Measurements from ENCODE around the gene DAZAP1. TPM values are rescaled to one million over a fixed set of nuclear protein-coding genes. Genes with fewer than 3 reads are reported as not detected.

Gene DAZAP1
- polyA plus RNA-seq, 12 donors: 53.6 to 125 (median 62.2) TPM; not detected in 1

DNA sequence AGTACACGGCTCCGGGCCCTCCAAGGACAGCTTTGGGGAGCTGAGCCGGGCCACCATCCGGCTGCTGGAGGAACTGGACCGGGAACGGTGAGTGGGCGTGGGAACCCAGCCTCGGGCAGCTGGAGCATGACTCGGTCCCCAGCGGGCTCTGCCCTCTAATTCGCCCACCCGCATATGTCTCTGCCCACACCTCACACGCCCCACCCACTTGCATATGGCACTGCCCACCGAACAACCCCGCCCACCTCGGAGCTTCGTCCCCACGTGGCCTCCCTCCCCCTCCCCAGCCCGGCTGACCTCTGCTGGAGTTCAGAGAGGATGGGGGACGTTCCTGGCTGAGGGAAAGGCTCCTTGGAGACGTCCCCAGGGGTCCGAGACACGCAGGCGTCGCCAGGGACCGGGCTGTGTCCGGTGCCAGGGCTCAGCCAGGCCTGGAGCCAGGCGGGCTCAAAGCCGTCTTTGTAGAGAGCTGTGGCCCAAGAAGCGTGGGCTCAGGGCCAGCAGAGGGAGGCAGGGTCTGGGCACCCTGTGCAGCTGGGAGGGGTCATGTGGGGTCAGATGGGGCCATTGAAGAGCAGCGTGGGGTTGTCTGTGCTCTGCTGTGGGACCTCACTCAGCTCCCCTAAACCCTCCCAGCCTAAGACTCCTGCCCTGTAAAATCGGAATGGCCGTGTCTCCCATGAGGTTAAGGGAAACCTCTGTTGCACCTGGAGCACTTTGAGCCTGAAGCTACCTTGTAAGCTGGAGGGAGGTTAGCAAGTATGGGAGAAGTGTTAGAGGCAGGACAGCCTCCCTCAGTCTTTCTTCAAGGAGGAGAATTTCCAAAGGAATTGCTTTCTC, 46.4 kb downstream of the DAZAP1 start:
- DNase-seq: no peak

DNA sequence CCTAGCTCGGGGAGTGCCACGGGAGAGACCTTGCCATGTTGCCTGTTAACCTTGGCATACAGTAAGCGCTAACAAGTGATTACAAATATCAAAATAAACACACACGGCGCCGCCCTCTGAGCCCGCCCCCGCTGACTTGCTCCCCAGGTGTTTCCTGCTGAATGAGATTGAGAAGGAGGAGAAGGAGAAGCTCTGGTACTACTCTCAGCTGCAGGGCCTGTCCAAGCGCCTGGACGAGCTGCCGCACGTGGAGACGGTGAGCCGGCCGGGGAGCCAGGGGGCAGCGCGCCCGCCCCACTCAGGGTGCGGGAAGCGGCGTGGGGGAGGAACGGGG, 47.6 kb downstream of the DAZAP1 start:
- no peak for DNase-seq

DNA sequence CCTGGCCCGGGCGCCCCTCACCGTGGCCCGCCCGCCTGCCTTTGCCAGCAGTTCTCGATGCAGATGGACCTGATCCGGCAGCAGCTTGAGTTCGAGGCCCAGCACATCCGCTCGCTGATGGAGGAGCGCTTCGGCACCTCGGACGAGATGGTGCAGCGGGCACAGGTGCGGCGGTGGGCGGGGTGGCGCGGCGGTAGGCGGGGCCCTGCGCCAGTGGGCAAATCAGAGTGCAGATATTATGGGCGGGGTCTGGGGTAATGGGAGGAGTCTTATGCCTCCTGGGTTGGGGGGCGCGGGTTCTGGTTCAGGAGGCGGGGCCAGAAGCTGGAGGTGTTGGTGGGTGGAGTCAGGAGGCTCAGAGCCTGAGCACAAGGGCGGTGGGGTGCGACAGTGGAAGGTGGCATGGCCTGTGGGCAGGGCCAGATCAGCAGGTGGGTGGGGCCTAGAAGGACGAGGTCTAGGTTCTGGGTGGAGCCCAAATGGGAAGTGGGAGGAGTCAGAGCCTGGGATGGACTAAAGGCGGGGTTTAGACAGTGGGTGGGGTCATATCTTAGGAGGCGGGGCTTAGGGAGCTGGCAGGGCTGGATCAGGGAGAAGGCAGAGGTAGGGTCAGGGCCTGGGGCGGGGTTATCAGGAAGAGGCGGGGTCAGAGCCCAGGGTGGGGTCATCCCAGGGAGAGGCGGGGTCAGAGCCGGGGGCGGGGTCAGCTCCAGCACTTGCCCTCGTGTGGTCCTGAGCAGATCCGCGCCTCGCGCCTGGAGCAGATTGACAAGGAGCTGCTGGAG, 48.1 kb downstream of the DAZAP1 start:
- DNase-seq: no peak

DNA sequence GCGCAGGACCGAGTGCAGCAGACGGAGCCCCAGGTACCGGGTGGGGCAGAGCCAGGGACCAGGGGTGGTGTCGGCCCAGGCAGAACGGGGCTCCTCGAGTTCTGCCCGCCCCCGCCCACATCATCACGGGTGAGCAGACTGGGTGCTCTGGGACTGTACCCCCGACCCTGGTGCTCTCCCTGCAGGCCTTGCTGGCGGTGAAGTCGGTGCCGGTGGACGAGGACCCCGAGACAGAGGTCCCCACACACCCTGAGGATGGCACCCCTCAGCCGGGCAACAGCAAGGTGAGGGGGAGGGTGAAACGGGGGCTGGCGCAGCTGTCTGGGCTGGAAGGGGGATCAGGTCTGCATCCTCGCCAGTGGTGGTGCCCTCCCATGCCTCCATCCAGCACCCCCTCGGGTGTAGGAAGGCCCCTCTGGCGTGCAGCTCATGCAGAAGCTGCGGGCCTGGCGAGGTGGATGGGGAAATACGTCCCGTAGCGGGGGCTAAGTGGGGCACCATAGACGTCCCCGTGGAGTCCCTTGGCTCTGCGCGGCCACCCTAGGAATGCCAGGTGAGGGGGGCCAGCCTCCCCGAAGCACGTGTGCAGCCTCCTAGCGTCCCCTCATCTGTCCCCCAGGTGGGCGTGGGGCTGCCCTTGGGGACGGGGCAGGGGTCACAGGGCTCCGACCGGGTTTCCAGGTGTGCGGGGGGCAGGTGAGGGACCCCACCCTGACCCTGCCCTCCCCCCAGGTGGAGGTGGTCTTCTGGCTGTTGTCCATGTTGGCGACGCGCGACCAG, 48.9 kb downstream of the DAZAP1 start:
- no peak for DNase-seq

DNA sequence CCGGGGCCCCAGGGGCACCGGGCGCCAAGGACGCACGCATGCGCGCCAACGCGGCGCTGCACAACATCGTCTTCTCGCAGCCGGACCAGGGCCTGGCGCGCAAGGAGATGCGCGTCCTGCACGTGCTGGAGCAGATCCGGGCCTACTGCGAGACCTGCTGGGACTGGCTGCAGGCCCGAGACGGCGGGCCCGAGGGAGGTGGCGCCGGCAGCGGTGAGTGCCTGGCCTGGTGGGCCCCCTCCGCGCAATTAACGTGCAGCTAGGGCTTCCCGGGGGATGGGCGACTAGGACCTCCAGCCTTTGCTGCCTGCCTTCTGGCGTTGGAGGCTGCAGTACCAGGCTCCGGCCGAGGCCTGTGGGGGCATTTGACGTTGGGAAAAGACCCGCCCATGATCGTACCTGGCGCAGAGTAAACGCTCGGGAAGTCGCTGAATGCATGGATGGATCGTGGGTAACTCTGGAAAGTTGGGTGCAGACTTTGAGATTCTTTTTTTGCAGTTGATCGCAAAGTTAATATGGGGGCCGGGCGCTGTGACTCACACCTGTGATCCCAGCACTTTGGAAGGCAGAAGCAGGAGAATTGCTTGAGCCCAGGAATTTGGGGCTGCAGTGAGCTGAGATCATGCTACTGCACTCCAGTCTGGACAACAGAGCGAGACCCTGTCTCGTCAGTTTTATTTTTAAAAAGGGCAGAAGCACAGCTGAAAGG, 49.8 kb downstream of the DAZAP1 start:
- no peak for DNase-seq

DNA sequence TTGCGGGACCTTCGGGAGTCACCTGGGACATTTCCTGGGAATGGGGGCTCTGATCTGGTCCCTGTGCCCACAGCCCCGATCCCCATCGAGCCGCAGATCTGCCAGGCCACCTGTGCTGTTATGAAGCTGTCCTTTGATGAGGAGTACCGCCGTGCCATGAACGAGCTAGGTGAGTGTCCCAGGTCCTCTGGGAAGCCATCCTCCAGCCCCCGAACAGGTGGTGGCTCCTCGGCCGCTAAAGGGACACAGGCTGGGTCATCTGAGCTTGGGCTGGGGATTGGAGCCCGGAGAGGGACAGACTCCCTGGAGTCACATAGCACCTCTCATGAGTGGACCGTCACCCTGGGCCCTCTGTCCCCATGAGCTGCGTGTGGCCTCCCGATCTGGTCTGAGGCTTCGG, 50.5 kb downstream of the DAZAP1 start:
- no peak for DNase-seq

DNA sequence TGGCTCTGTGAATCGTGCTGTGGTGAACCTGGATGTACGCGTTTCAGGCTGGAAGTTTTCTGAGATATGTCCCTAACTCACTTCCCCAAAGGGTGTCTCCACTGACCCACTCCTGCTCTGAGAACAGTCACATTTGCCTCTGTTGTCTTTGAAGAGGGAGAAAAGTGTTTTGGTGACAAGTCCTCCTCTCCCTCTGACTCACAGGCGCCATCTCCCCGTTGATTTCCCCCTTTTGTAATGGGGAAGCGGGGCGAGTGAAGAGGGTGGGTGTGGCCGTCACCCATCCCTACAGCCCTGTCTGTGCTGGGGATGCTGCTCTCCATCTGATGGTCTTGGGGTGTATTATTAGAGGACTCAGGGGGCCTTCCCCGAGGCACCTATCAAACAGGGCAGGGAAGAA, 52.1 kb downstream of the DAZAP1 start:
- DNase-seq: no peak

DNA sequence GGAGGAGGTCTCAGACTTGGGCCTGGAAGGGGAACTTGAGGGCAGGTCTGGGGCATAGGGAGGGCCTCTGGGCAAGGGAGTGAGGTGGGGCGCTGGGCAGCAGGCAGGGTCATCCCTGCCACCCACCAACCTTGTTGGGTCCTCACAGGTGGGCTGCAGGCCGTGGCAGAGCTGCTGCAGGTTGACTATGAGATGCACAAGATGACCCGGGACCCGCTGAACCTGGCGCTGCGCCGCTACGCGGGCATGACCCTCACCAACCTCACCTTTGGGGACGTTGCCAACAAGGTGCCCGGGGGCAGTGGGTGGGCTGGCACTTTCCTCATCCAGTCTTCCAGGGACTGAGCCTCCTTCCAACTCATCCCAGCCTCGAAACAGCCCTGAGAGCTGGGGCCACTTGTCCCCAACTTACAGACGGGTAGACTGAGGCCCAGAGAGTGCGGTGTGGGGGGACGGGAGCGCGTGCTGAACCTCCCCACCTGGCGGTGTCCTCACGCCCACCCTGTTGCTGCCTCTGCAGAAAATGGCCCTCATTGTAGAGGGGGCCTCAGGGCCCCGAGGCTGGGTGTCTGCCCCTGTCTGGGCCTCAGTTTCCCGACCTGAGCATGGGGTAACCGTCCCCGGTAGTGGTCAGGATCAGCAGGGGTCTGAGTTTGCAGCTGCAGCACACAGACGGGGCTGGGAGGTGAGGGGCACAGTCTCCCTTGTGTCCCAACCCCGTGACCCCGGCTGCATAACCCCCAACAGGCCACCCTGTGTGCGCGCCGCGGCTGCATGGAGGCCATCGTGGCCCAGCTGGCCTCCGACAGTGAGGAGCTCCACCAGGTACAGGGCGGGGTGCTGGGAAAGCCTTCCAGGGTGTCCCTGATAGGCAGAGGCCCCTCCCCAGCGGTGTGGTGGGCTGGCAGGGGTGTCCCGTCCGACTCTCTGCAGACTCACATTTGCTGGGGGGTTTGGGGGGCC, 52.9 kb downstream of the DAZAP1 start:
- DNase-seq: no peak

DNA sequence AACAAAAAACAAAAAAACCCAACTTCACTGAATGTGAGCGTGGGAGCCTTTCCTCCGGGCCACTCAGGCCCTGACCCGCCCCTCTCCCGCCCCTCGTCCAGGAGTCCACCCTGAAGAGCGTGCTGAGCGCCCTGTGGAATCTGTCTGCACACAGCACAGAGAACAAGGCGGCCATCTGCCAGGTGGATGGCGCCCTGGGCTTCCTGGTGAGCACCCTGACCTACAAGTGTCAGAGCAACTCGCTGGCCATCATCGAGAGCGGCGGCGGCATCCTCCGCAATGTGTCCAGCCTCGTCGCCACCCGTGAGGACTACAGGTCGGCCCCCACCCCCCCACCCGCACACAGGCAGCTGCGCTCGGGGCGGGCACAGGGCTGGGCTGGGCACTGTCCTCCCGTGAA, 54.5 kb downstream of the DAZAP1 start:
- DNase-seq: no peak

DNA sequence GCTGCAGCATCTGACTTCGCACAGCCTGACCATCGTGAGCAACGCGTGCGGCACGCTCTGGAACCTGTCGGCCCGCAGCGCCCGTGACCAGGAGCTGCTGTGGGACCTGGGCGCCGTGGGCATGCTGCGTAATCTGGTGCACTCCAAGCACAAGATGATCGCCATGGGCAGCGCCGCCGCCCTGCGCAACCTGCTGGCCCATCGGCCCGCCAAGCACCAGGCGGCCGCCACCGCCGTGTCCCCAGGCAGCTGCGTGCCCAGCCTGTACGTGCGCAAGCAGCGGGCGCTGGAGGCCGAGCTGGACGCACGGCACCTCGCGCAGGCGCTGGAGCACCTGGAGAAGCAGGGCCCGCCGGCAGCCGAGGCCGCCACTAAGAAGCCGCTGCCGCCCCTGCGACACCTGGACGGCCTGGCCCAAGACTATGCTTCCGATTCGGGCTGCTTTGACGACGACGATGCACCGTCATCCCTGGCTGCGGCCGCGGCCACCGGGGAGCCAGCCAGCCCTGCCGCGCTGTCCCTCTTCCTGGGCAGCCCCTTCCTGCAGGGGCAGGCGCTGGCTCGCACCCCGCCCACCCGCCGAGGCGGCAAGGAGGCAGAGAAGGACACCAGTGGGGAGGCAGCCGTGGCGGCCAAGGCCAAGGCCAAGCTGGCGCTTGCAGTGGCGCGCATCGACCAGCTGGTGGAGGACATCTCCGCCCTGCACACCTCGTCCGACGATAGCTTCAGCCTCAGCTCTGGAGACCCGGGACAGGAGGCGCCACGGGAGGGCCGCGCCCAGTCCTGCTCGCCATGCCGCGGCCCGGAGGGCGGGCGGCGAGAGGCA, 58.0 kb downstream of the DAZAP1 start:
- DNase-seq: no peak

DNA sequence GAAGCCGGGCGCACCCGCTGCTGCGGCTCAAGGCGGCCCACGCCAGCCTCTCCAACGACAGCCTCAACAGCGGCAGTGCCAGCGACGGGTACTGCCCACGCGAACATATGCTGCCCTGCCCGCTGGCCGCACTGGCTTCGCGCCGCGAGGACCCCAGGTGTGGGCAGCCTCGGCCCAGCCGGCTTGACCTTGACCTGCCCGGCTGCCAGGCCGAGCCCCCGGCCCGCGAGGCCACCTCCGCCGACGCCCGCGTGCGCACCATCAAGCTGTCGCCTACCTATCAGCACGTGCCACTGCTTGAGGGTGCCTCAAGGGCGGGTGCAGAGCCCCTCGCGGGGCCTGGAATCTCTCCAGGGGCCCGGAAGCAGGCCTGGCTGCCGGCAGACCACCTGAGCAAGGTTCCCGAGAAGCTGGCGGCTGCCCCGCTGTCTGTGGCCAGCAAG, 58.7 kb downstream of the DAZAP1 start:
- no peak for DNase-seq

DNA sequence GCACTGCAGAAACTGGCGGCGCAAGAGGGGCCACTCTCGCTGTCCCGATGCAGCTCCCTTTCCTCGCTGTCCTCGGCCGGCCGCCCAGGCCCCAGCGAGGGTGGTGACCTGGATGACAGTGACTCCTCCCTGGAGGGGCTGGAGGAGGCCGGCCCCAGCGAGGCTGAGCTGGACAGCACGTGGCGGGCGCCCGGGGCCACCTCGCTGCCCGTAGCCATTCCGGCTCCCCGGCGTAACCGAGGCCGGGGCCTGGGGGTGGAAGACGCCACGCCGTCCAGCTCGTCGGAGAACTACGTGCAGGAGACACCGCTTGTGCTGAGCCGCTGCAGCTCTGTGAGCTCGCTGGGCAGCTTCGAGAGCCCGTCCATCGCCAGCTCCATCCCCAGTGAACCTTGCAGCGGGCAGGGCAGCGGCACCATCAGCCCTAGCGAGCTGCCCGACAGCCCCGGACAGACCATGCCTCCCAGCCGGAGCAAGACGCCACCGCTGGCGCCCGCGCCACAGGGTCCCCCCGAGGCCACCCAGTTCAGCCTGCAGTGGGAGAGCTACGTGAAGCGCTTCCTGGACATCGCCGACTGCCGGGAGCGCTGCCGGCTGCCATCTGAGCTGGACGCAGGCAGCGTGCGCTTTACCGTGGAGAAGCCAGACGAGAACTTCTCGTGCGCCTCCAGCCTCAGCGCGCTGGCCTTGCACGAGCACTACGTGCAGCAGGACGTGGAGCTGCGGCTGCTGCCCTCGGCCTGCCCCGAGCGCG, 59.3 kb downstream of the DAZAP1 start:
- DNase-seq: no peak

DNA sequence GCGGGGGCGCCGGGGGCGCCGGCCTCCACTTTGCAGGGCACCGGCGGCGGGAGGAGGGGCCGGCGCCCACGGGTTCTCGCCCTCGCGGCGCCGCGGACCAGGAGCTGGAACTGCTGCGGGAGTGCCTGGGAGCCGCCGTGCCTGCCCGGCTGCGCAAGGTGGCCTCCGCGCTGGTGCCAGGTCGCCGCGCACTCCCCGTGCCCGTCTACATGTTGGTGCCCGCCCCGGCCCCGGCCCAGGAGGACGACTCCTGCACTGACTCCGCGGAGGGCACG, 59.8 kb downstream of the DAZAP1 start:
- DNase-seq: no peak

DNA sequence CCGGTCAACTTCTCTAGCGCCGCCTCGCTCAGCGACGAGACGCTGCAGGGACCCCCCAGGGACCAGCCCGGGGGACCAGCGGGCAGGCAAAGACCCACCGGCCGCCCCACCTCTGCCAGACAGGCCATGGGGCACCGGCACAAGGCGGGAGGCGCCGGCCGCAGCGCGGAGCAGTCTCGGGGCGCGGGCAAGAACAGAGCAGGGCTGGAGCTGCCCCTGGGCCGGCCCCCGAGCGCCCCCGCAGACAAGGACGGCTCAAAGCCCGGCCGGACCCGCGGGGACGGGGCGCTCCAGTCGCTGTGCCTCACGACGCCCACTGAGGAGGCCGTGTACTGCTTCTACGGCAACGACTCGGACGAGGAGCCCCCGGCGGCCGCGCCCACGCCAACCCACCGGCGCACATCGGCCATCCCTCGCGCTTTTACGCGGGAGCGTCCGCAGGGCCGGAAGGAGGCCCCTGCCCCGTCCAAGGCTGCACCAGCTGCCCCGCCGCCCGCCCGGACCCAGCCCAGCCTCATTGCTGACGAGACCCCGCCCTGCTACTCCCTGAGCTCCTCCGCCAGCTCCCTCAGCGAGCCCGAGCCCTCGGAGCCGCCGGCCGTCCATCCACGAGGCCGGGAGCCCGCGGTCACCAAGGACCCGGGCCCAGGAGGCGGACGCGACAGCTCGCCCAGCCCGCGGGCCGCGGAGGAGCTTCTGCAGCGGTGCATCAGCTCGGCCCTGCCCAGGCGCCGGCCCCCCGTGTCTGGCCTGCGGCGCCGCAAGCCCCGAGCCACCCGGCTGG, 60.3 kb downstream of the DAZAP1 start:
- no peak for DNase-seq

DNA sequence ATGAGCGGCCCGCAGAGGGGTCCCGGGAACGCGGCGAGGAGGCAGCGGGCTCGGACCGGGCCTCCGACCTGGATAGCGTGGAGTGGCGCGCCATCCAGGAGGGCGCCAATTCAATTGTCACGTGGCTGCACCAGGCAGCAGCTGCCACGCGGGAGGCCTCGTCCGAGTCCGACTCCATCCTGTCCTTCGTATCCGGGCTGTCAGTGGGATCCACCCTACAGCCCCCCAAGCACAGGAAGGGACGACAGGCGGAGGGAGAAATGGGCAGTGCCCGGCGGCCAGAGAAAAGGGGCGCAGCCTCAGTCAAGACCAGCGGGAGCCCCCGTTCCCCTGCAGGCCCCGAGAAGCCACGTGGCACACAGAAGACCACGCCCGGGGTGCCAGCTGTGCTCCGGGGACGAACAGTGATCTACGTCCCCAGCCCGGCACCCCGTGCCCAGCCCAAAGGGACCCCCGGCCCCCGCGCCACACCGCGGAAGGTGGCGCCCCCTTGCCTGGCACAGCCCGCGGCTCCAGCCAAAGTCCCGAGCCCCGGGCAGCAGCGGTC, 61.0 kb downstream of the DAZAP1 start:
- no peak for DNase-seq

DNA sequence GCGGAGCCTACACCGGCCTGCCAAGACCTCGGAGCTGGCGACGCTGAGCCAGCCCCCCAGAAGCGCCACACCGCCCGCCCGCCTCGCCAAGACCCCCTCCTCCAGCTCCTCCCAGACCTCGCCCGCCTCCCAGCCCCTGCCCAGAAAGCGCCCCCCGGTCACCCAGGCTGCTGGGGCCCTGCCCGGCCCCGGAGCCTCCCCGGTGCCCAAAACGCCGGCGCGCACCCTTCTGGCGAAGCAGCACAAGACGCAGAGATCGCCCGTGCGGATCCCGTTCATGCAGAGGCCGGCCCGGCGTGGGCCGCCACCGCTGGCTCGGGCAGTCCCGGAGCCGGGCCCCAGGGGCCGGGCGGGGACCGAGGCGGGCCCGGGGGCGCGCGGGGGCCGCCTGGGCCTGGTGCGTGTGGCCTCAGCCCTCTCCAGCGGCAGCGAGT, 61.5 kb downstream of the DAZAP1 start:
- DNase-seq: no peak

DNA sequence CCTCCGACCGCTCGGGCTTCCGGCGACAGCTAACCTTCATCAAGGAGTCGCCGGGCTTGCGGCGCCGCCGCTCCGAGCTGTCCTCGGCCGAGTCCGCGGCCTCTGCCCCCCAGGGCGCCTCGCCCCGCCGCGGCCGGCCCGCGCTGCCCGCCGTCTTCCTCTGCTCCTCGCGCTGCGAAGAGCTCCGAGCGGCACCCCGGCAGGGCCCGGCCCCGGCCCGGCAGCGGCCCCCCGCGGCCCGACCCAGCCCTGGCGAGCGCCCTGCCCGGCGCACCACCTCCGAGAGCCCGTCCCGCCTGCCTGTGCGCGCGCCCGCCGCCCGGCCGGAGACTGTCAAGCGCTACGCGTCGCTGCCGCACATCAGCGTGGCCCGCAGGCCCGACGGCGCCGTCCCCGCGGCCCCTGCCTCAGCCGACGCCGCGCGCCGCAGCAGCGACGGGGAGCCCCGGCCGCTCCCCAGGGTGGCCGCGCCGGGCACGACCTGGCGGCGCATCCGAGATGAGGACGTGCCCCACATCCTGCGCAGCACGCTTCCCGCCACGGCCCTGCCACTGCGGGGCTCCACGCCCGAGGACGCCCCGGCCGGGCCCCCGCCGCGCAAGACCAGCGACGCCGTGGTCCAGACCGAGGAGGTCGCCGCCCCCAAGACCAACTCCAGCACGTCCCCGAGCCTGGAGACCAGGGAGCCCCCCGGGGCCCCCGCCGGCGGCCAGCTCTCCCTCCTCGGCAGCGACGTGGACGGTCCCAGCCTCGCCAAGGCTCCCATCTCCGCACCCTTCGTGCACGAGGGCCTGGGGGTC, 62.1 kb downstream of the DAZAP1 start:
- no peak for DNase-seq
